ENCODE results near the gene SIGLECL1.

The SIGLECL1 gene

GRCh38 chr19:51253088-51253806, 2.4 kb downstream of the SIGLECL1 start:
- no peak for FAIRE-seq

GRCh38 chr19:51256155-51256625, 5.3 kb downstream of the SIGLECL1 start:
- FAIRE-seq = no peak

- FAIRE-seq = no peak
Measured at GRCh38 chr19:51257471-51257870, 6.6 kb downstream of the SIGLECL1 start.

GRCh38 chr19:51258165-51259160, 7.6 kb downstream of the SIGLECL1 start:
- FAIRE-seq = no peak

GRCh38 chr19:51259348-51260245, 8.7 kb downstream of the SIGLECL1 start:
- no peak for FAIRE-seq

- no peak for FAIRE-seq
Measured at GRCh38 chr19:51263808-51264207, 12.9 kb downstream of the SIGLECL1 start.

- FAIRE-seq = no peak
Measured at GRCh38 chr19:51271067-51271466, 20.2 kb downstream of the SIGLECL1 start.

GRCh38 chr19:51272183-51272810, 21.4 kb downstream of the SIGLECL1 start:
- no peak for FAIRE-seq

GRCh38 chr19:51274049-51274770, 23.3 kb downstream of the SIGLECL1 start:
- no peak for FAIRE-seq

- no peak for FAIRE-seq
Measured at GRCh38 chr19:51277112-51277511, 26.2 kb downstream of the SIGLECL1 start.

- no peak for FAIRE-seq
Measured at GRCh38 chr19:51282335-51282734, 31.5 kb downstream of the SIGLECL1 start.

- FAIRE-seq = no peak
Measured at GRCh38 chr19:51285682-51286081, 34.8 kb downstream of the SIGLECL1 start.

GRCh38 chr19:51289635-51290034, 38.8 kb downstream of the SIGLECL1 start:
- no peak for FAIRE-seq

- no peak for FAIRE-seq
Measured at GRCh38 chr19:51292971-51293370, 42.1 kb downstream of the SIGLECL1 start.

GRCh38 chr19:51293571-51294210, 42.8 kb downstream of the SIGLECL1 start:
- no peak for FAIRE-seq

- FAIRE-seq = no peak
Measured at GRCh38 chr19:51294211-51294976, 43.5 kb downstream of the SIGLECL1 start.

GRCh38 chr19:51294977-51295375, 44.1 kb downstream of the SIGLECL1 start:
- FAIRE-seq = no peak

GRCh38 chr19:51295382-51296126, 44.7 kb downstream of the SIGLECL1 start:
- FAIRE-seq = no peak

All from colon (tissue), 2 donors.